SU-DHL-6 (cell line): ENCODE measurements around the gene WIPF3.

Experiments
- CTCF ChIP-seq: fragments of 200-600 bp; sonication (generic); IDR thresholded peaks from one replicate; pipeline ENCODE4 v1.5.1; 2017; ENCODE audit warnings: antibody characterized with exemption, mild to moderate bottlenecking, low read length, moderate library complexity; ENCODE audit not compliant: insufficient read depth, poor library complexity, severe bottlenecking
- EZH2phosphoT487 ChIP-seq: fragments of 200-600 bp; sonication (generic), shearing (Covaris generic); conservative IDR thresholded peaks from 2 replicates; pipeline ENCODE4 v1.6.1; 2018; ENCODE audit warnings: mild to moderate bottlenecking, antibody characterized with exemption, low read length, moderate library complexity, mixed read lengths

- no peak for TF ChIP-seq CTCF
- no peak for TF ChIP-seq EZH2phosphoT487
Measured at GRCh38 chr7:29825775-29826529, 19.6 kb downstream of the WIPF3 start.
